Measurements from ENCODE around the gene CABLES2.

- TF ChIP-seq CTCF (IDR thresholded peaks at IDR 0.05) = no peak
- no peak for TF ChIP-seq POLR2A (IDR thresholded peaks at IDR 0.05; ENCODE audit: low read depth)
Observed at GRCh38 chr20:62392621-62393334, 14.3 kb downstream of the CABLES2 start.
